ENCODE results near the gene PACRG.

The PACRG gene

DNA sequence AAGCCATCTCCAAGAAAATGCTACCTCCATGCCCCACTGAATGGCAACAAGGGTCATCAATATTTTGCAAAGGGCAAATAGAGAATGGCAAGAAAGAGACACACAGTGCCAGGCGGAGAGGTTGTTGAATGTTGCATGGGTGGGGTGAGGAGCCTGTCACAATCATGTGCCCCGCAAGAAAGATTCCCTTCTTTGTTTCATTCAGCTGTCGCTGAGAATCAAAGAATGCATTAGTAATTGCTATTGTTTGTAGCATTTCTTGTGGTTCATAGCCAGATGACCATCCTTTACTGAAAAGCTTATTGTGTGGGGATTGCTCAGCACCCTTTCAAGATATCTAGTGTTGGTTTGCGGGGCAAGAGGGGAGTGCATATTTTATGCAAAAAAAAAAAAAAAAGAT is 520.3 kb downstream of the PACRG start:
- TF ChIP-seq, protein P1, sequence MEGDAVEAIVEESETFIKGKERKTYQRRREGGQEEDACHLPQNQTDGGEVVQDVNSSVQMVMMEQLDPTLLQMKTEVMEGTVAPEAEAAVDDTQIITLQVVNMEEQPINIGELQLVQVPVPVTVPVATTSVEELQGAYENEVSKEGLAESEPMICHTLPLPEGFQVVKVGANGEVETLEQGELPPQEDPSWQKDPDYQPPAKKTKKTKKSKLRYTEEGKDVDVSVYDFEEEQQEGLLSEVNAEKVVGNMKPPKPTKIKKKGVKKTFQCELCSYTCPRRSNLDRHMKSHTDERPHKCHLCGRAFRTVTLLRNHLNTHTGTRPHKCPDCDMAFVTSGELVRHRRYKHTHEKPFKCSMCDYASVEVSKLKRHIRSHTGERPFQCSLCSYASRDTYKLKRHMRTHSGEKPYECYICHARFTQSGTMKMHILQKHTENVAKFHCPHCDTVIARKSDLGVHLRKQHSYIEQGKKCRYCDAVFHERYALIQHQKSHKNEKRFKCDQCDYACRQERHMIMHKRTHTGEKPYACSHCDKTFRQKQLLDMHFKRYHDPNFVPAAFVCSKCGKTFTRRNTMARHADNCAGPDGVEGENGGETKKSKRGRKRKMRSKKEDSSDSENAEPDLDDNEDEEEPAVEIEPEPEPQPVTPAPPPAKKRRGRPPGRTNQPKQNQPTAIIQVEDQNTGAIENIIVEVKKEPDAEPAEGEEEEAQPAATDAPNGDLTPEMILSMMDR (IDR thresholded peaks at IDR 0.05; ENCODE audit: low read depth, low read length): no peak
- no peak for DNase-seq (ENCODE audit: extremely low read depth, low read depth)

DNA sequence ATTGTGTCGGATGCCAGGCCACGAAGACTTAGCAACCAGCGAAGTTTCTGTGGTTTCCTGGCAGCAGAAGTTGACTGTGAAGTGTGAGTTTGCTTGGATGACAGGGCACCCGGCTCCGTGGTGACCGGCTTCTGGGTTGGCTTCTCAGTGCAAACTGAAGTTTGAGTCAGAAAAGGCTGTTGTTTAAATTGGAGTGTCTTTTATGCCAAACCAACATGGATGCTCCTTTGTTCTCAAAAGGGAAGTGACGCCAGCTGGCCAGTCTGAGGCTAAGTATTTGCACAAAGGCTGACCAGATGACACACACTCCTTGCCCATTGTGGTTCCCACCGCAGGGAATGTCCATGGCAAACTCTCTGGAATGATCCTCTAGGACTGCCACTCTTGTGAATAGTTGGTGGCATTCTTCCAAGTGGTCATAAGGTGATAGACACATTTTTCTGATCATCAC is 521.9 kb downstream of the PACRG start:
- DNase-seq (ENCODE audit: extremely low read depth, low read depth): no peak
- TF ChIP-seq, protein P1 (IDR thresholded peaks at IDR 0.05; ENCODE audit: low read depth, low read length): no peak

- TF ChIP-seq, protein P1 (IDR thresholded peaks at IDR 0.05; ENCODE audit: low read depth, low read length): no peak
- DNase-seq (ENCODE audit: extremely low read depth, low read depth): no peak
Observed at GRCh38 chr6:163250116-163250515, 522.3 kb downstream of the PACRG start.

- TF ChIP-seq, protein P1 (IDR thresholded peaks at IDR 0.05; ENCODE audit: low read depth, low read length): no peak
- DNase-seq (ENCODE audit: extremely low read depth, low read depth): no peak
Observed at GRCh38 chr6:163252061-163252591, 524.4 kb downstream of the PACRG start.

- DNase-seq (ENCODE audit: extremely low read depth, low read depth): no peak
- TF ChIP-seq, protein P1 (IDR thresholded peaks at IDR 0.05; ENCODE audit: low read depth, low read length): no peak
Observed at GRCh38 chr6:163253556-163254213, 525.9 kb downstream of the PACRG start.

- TF ChIP-seq, protein P1 (IDR thresholded peaks at IDR 0.05; ENCODE audit: low read depth, low read length): no peak
- DNase-seq (ENCODE audit: extremely low read depth, low read depth): no peak
Observed at GRCh38 chr6:163254341-163254835, 526.6 kb downstream of the PACRG start.

DNA sequence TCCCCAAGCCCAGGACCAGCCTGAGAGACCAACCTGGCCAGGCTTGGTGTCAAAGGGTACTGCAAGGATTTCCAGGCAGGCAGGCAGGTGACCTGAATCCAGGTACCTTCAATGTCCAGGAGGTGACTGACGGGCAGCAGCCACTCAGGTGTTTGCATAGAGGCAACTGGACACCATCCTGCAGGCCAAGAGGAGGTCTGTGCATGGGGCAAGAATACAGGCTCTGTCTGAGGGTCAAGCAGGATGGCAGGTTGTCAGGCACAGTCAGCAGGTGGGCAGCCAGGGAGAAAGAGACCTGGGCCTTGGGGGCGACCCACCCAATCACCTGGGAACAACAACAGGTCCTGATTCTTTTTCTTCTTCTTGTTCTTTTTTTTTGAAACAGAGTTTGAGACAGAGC is 527.5 kb downstream of the PACRG start:
- DNase-seq (ENCODE audit: extremely low read depth, low read depth): no peak
- TF ChIP-seq, protein P1 (IDR thresholded peaks at IDR 0.05; ENCODE audit: low read depth, low read length): no peak

Data from AG09319 (cell line).